Measurements from ENCODE around the gene ASH1L.
A peak's percentile ranks its signal among the peaks of the same experiment; 100 is the strongest.
"Not testable (repeated sequence)": the region's sequence is repeated elsewhere in the genome, so short reads cannot be mapped to it uniquely, and the experiment has no call there.

The ASH1L gene, protein sequence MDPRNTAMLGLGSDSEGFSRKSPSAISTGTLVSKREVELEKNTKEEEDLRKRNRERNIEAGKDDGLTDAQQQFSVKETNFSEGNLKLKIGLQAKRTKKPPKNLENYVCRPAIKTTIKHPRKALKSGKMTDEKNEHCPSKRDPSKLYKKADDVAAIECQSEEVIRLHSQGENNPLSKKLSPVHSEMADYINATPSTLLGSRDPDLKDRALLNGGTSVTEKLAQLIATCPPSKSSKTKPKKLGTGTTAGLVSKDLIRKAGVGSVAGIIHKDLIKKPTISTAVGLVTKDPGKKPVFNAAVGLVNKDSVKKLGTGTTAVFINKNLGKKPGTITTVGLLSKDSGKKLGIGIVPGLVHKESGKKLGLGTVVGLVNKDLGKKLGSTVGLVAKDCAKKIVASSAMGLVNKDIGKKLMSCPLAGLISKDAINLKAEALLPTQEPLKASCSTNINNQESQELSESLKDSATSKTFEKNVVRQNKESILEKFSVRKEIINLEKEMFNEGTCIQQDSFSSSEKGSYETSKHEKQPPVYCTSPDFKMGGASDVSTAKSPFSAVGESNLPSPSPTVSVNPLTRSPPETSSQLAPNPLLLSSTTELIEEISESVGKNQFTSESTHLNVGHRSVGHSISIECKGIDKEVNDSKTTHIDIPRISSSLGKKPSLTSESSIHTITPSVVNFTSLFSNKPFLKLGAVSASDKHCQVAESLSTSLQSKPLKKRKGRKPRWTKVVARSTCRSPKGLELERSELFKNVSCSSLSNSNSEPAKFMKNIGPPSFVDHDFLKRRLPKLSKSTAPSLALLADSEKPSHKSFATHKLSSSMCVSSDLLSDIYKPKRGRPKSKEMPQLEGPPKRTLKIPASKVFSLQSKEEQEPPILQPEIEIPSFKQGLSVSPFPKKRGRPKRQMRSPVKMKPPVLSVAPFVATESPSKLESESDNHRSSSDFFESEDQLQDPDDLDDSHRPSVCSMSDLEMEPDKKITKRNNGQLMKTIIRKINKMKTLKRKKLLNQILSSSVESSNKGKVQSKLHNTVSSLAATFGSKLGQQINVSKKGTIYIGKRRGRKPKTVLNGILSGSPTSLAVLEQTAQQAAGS (N-terminal part only)

DNA sequence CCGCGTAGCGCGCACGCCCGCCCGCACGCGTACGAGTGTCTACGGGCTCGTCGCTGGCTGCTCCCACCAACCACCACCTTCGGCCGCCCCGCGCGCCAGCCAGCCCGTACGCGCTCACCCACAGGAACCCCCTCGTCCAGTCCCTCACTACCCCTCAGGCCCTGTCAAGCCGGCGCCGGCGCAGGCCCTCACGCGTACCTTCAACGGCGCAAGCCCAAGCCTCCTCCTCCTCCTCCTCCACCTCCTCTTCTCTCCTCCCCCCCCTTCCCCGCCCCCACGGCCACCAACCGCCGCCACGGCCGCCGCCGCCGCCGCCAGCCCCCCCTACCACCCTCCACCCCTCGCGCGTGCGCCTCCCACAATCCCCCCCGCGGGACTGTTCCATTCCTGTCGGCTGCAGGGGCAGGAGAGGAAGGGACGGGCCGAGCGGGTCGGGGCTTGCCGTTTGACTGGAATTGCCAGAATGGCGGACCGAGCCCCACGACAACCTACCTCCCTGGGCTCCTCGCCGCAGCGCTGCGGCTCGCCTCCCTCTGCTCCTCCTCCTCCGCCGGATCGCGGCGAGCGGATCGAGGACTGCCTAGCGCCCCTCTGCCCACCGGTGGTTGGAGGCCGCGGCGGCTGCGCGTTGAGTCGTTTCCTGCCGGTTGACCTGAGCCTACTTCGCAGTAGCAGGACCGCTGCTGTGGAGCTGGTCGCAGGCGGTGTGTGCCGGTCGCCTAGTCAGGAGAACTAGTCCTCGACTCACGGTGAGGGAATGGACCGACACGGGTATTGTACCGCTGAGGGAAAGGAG, at the start of gene ASH1L:
Gene ASH1L, minus strand, starts transcription at position 223 of the 796 bp plus-strand sequence. CDS start 41,284 bp downstream, outside the sequence.
- peaks cover 7% of the 10 kb centered on the region for H3K36me3 Mint-ChIP-seq (ENCODE audit: low read depth)
- H3K27ac Mint-ChIP-seq: peak within 1 kb of the TSS; percentile 99
- H3K9me3 Mint-ChIP-seq: no peaks in the 10 kb centered on the region
- peaks cover 34% of the 10 kb centered on the region for H3K4me1 Mint-ChIP-seq (ENCODE audit: low read depth)
- H3K27me3 Mint-ChIP-seq (ENCODE audit: low read depth): no peaks in the 10 kb centered on the region
- peak within 1 kb of the TSS; percentile 99 for H3K4me3 Mint-ChIP-seq

DNA sequence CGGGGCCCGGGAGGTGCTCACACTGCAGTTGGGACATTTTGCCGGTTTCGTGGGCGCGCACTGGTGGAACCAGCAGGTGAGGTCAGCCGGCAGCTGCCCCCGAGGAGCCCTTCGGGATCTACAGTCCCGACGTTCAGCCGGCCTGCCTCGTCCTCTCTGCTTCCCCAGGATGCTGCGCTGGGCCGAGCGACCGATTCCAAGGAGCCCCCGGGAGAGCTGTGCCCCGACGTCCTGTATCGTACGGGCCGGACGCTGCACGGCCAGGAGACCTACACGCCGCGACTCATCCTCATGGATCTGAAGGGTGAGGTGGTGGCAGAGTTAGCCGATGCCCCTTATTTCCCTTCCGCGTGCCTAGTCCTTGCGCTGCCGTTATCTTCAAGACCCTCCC, 47.6 kb upstream of the ASH1L start:
- not testable (repeated sequence) for H3K27ac Mint-ChIP-seq; H3K4me1 Mint-ChIP-seq (ENCODE audit: low read depth); H3K27me3 Mint-ChIP-seq (ENCODE audit: low read depth); H3K9me3 Mint-ChIP-seq
- Mint-ChIP-seq H3K4me3 (peak overlapping the region; percentile 96), H3K36me3 (ENCODE audit: low read depth) (peaks cover 12% of the 10 kb centered on the region)

DNA sequence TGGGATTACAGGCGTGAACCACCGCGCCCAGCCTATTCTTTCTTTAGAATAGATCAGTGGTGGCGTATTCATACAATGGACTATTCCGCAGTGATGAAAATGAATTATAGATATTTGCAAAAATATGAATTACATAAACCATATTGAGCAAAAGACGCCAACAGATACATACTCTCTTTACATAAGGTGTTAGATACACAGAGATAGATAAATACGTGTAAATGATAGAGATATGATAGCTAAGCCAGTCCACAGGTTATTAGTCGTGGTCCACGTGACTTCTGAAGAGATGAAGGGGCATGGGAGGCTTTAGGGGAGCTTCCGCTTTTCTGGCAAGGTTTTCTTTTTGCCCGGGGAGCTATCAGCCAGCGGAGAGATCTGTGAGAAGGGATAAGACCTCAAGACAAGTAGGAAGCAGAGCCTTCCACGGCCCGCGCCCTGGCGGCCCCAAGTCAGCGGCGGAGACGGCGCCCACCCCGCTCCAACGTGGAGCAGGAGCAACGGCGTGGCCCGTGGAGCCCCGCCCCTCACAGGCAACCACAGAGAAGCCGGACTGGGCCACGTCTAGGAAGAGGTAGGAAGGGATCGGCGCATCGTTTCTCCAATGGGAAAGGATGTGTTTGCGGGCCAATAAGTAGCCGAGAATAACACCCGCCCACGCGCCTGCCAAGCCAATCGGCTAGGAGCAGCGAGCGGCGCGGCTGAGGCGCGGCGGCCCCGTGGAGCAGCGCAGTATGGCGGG, 47.1 kb upstream of the ASH1L start, which contains the start of gene MSTO1:
Gene MSTO1, plus strand, starts transcription at position 704 of the 742 bp plus-strand sequence. Its CDS starts 31 bp downstream, at position 735.
- Mint-ChIP-seq H3K4me1 (ENCODE audit: low read depth) (peaks cover 7% of the 10 kb centered on the region), H3K27ac (peak within 1 kb of the TSS; percentile 93), H3K27me3 (ENCODE audit: low read depth) (peaks cover 4% of the 10 kb centered on the region), H3K36me3 (ENCODE audit: low read depth) (peaks cover 12% of the 10 kb centered on the region), H3K9me3 (no peaks in the 10 kb centered on the region), H3K4me3 (peak within 1 kb of the TSS; percentile 96)

DNA sequence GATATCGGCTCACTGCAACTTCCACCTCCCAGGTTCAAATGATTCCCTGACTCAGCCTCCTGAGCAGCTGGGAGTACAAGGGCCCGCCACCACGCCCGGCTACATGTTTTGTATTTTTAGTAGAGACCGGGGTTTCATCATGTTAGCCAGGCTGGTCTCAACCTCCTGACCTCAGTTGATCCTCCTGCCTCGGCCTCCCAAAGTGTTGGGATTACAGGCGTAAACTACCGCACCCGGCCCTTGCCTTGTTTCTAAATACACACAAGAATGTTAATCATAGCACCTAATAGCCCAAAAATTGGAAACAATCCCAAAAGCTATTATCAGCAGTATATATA, 46.3 kb upstream of the ASH1L start:
- peaks cover 9% of the 10 kb centered on the region for H3K36me3 Mint-ChIP-seq (ENCODE audit: low read depth)
- no peak overlapping the region for H3K4me3 Mint-ChIP-seq
- peaks cover 4% of the 10 kb centered on the region for H3K27me3 Mint-ChIP-seq (ENCODE audit: low read depth)
- no peak overlapping the region for H3K27ac Mint-ChIP-seq
- peaks cover 6% of the 10 kb centered on the region for H3K4me1 Mint-ChIP-seq (ENCODE audit: low read depth)
- no peaks in the 10 kb centered on the region for H3K9me3 Mint-ChIP-seq

DNA sequence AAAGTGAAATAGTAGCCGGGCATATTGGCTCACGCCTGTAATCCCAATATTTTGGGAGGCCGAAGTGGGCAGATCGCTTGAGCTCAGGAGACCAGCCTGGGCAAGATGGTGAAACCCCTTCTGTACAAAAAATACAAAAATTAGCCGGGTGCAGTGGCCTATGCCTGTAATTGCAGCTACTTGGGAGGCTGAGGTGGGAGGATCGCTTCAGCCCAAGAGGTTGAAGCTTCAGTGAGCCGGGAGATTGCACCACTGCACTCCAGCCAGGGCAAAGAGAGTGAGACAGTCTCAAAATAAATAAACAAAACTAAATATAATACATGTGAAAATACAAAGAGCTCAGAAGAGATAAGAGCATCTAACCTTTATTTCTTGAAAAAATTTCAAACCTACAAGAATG, 45.1 kb upstream of the ASH1L start:
- H3K4me3 Mint-ChIP-seq: peak overlapping the region; percentile 34
- no peak overlapping the region for H3K27ac Mint-ChIP-seq
- no peaks in the 10 kb centered on the region for H3K9me3 Mint-ChIP-seq
- H3K27me3 Mint-ChIP-seq (ENCODE audit: low read depth): peaks cover 4% of the 10 kb centered on the region
- H3K4me1 Mint-ChIP-seq (ENCODE audit: low read depth): peaks cover 5% of the 10 kb centered on the region
- peaks cover 4% of the 10 kb centered on the region for H3K36me3 Mint-ChIP-seq (ENCODE audit: low read depth)

DNA sequence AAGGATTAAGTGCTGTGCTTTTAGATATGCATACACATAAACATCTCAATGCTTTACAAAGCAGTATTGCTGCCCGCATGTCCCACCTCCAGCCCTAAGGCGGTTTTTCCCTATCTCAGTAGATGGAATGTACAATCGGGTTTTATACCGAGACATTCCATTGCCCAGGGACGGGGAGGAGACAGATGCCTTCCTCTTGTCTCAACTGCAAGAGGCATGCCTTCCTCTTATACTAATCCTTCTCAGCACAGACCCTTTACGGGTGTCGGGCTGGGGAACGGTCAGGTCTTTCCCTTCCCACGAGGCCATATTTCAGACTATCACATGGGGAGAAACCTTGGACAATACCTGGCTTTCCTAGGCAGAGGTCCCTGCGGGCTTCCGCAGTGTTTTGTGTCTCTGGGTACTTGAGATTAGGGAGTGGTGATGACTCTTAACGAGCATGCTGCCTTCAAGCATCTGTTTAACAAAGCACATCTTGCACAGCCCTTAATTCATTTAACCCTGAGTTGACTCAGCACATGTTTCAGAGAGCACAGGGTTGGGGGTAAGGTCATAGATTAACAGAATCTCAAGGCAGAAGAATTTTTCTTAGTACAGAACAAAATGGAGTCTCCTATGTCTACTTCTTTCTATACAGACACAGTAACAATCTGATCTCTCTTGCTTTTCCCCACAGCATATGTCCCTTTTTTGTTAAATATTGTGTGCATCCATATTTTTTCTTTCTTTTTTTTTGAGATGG, 37.4 kb upstream of the ASH1L start:
- peaks cover 18% of the 10 kb centered on the region for H3K4me1 Mint-ChIP-seq (ENCODE audit: low read depth)
- not testable (repeated sequence) for H3K27me3 Mint-ChIP-seq (ENCODE audit: low read depth); H3K4me3 Mint-ChIP-seq; H3K27ac Mint-ChIP-seq; H3K9me3 Mint-ChIP-seq; H3K36me3 Mint-ChIP-seq (ENCODE audit: low read depth)

DNA sequence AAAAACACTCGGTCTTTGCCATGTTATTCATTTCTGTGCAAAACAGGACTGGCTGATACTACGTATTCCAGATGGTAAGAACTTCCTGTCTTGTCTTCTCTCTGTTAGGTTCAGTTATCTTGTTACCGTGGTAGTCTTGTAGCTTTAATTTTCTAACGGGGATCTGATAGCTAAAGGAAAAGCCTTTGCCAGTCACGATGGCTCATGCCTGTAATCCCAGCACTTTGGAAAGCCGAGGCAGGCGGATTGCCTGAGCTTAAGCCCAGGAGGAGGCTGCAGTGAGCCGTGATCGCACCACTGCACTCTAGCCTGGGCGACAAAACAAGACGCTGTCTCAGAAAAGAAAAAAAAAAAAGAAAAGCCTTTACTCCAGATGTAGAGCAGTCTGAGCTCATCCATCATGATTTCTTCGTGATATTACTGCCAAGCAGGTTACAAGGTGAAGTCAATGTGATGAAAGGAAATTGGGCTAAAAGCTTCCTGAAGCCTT, 36.3 kb upstream of the ASH1L start:
- Mint-ChIP-seq H3K27ac (peak overlapping the region; percentile 81), H3K4me1 (ENCODE audit: low read depth) (peaks cover 18% of the 10 kb centered on the region), H3K9me3 (no peaks in the 10 kb centered on the region), H3K4me3 (peak overlapping the region; percentile 75), H3K36me3 (ENCODE audit: low read depth) (no peaks in the 10 kb centered on the region), H3K27me3 (ENCODE audit: low read depth) (no peaks in the 10 kb centered on the region)

DNA sequence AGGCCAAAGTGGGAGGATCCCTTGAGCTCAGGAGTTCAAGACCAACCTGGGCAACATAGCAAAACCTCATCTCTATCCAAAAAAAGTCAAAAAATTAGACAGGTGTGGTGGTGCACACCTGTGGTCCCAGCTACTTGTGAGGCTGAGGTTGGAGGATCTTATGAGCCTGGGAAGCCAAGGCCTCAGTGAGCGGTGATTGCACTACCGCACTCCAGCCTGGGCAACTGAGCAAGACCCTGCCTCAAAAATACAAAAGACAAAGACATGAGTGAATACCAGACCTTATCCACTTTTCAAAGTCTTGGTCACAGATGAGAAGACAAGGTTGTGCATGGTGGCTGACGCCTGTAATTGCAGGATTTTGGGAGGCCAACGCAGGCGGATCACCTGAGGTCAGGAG, 34.3 kb upstream of the ASH1L start:
- Mint-ChIP-seq H3K27ac (no peak overlapping the region), H3K4me3 (no peak overlapping the region), H3K4me1 (ENCODE audit: low read depth) (peaks cover 21% of the 10 kb centered on the region), H3K9me3 (no peaks in the 10 kb centered on the region), H3K36me3 (ENCODE audit: low read depth) (no peaks in the 10 kb centered on the region), H3K27me3 (ENCODE audit: low read depth) (no peaks in the 10 kb centered on the region)

DNA sequence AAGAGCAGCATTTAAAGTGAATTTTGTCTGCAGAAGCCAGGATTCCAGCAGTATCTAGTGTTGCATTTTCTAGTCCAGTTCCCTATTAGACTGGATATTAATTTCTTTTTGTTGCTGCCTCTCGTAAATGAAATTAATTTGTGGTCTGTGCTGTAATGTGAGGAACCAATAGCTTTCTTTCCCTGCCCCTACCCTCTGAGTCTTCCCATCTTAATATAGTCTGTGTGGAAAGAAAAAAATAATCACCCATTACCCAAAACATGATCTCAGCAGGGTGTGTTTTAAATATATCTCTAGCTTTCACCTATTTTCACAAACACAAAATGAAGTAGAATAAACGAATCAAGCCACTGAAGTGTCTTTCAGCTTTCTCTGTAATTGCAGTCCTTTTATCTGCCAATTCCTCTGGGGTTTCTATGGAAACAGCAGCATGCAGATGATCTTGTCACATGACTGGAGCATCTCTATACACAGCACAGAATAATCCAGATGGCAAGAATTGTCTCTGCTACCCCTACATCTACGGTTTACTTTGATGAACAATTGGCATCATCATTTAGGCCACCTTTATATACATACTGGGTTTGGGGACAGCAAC, 33.4 kb upstream of the ASH1L start:
- H3K36me3 Mint-ChIP-seq (ENCODE audit: low read depth): not testable (repeated sequence)

DNA sequence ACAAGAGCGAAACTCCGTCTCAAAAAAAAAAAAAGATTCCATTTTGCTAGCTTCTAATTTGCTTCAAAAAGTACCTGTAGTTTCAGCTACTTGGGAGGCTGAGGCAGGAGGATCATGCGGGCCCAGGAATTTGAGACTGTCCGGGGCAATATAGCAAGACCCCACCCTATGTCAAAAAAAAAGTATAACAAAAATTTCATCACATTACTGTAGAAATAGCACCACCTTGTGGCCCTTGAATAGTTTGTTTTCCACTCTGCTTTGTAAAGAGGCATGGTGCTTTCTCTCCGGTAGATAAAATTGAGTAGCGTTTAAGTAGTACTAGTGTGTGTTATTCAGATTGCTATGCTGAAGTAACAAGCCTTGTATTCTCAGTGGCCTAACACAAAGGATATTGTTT, 29.2 kb upstream of the ASH1L start:
- Mint-ChIP-seq H3K9me3 (no peaks in the 10 kb centered on the region), H3K4me3 (no peak overlapping the region), H3K27ac (peak overlapping the region; percentile 3), H3K4me1 (ENCODE audit: low read depth) (peaks cover 6% of the 10 kb centered on the region), H3K36me3 (ENCODE audit: low read depth) (no peaks in the 10 kb centered on the region), H3K27me3 (ENCODE audit: low read depth) (no peaks in the 10 kb centered on the region)

More for the DNA sequence above, 33.4 kb upstream of the ASH1L start:
- not testable (repeated sequence) for H3K9me3 Mint-ChIP-seq; H3K4me3 Mint-ChIP-seq; H3K27ac Mint-ChIP-seq; H3K27me3 Mint-ChIP-seq (ENCODE audit: low read depth)
- peaks cover 21% of the 10 kb centered on the region for H3K4me1 Mint-ChIP-seq (ENCODE audit: low read depth)

DNA sequence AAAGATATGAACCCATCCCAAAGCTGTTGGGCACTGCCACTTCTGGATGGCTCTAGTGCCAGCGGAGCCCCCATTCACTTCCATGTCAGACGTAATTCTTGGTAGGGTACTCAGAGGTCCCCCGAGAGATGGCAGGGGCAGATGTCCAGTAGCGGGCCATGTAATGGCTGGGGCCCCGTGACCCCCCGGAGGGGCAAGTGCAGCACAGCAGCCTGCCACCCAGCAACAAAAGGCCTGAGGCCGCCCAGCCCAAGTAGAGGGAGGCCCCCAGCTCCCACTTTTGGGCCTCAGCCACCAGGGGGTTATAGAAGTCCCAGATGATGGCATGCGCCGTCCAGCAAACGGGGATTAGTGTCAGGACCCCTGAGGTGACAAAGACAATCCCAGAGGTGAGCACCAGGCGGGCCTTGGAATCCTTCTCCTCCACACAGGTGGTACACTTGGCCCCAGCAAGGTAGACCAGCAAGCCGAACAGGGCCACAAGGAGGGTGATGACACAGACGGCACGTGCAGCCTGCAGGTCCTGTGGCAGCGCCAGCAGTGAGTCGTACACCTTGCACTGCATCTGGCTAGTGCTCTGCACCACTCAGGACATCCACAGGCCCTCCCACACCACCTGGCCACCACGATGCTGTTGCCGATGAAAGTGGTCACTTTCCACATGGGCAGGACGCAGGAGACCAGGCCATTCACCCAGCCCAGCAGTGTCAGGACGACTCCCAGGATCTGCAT, 28.1 kb upstream of the ASH1L start:
- not testable (repeated sequence) for H3K27me3 Mint-ChIP-seq (ENCODE audit: low read depth); H3K4me3 Mint-ChIP-seq; H3K27ac Mint-ChIP-seq; H3K4me1 Mint-ChIP-seq (ENCODE audit: low read depth); H3K36me3 Mint-ChIP-seq (ENCODE audit: low read depth); H3K9me3 Mint-ChIP-seq

DNA sequence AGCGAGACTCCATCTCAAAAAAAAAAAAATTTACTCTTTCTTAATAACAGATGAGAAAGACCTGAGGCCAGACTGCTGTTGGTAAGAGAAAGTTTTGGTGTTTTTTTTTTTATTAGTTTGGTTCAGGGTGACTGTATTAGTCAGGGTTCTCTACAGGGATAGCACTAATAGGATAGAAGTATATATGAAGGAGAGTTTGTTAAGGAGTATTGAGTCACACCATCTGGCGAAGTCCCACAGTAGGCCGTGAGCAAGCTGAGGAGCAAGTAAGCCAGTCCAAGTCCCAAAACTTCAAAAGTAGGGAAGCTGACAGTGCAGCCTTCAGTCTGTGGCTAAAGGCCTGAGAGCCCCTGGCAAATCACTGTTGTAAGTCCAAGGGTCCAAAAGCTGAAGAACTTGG, 26.7 kb upstream of the ASH1L start:
- H3K4me1 Mint-ChIP-seq (ENCODE audit: low read depth); H3K4me3 Mint-ChIP-seq; H3K27ac Mint-ChIP-seq; H3K9me3 Mint-ChIP-seq; H3K27me3 Mint-ChIP-seq (ENCODE audit: low read depth); H3K36me3 Mint-ChIP-seq (ENCODE audit: low read depth): not testable (repeated sequence)
